Peyer's patch (tissue), 4 donors: ENCODE data around the gene PPCS.

ENCODE experiments used
- CTCF ChIP-seq, 6 experiments: fragments of 450-650 bp in 4 of 6; fragments of 200-600 bp in 2 of 6; sonication (generic) in 1 of 6; IDR thresholded peaks; one replicate each; pipeline ENCODE4 v1.5.1; 2017 to 2019; ENCODE audit warnings: antibody characterized with exemption in 6 of 6, mild to moderate bottlenecking in 3 of 6, moderate library complexity in 1 of 6
- POLR2A ChIP-seq, 2 donors: fragments of 450-650 bp; IDR thresholded peaks; one replicate each; pipeline ENCODE4 v1.5.1; 2017; ENCODE audit warnings: antibody characterized with exemption in 2 of 2, mild to moderate bottlenecking in 2 of 2, moderate library complexity in 2 of 2

- TF ChIP-seq CTCF (IDR thresholded peaks at IDR 0.05): no peak
- TF ChIP-seq POLR2A (IDR thresholded peaks at IDR 0.05): no peak
These were observed 35.3 kb upstream of the PPCS start for GRCh38 chr1:42420911-42421585.
